Peyer's patch (tissue), 4 donors: ENCODE measurements around the gene CPED1.

Experiments
- POLR2A ChIP-seq, 2 donors: fragments of 450-650 bp; IDR thresholded peaks; one replicate each; pipeline ENCODE4 v1.5.1; 2017; ENCODE audit warnings: antibody characterized with exemption in 2 of 2, mild to moderate bottlenecking in 2 of 2, moderate library complexity in 2 of 2
- TF ChIP-seq, protein P1 (sequence below), 6 experiments: fragments of 450-650 bp in 4 of 6; fragments of 200-600 bp in 2 of 6; sonication (generic) in 1 of 6; IDR thresholded peaks; one replicate each; pipeline ENCODE4 v1.5.1; 2017 to 2019; ENCODE audit warnings: antibody characterized with exemption in 6 of 6, mild to moderate bottlenecking in 3 of 6, moderate library complexity in 1 of 6

DNA sequence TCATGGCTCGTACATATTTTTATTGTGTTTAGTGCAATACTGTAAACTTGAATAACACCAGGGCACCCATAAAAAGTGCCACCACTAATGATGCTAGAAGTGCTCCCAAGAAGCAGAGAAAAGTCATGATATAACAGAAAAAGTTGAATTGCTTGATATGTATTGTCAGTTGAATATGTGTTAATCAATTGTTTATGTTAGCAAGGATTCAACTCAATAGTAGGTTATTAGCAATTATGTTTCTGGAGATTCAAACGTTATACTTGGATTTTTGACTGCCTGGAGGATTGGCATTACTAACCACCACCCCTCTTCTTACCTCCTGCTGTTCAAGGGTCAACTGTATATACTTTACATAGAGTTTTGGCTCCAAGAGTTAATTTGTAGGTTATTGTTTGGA, 168.3 kb downstream of the CPED1 start:
- TF ChIP-seq, protein P1, sequence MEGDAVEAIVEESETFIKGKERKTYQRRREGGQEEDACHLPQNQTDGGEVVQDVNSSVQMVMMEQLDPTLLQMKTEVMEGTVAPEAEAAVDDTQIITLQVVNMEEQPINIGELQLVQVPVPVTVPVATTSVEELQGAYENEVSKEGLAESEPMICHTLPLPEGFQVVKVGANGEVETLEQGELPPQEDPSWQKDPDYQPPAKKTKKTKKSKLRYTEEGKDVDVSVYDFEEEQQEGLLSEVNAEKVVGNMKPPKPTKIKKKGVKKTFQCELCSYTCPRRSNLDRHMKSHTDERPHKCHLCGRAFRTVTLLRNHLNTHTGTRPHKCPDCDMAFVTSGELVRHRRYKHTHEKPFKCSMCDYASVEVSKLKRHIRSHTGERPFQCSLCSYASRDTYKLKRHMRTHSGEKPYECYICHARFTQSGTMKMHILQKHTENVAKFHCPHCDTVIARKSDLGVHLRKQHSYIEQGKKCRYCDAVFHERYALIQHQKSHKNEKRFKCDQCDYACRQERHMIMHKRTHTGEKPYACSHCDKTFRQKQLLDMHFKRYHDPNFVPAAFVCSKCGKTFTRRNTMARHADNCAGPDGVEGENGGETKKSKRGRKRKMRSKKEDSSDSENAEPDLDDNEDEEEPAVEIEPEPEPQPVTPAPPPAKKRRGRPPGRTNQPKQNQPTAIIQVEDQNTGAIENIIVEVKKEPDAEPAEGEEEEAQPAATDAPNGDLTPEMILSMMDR (IDR thresholded peaks at IDR 0.05): no peak
- TF ChIP-seq POLR2A (IDR thresholded peaks at IDR 0.05): no peak
